NCI-H1417 treated with DMSO at 0.1 percent for 48 hours (cell line): ENCODE data around the gene MOCOS.

Experiments
- DNase-seq: peaks from one replicate; lab custom pipeline; 2025; lab: John Stamatoyannopoulos, UW

Gene MOCOS

DNA sequence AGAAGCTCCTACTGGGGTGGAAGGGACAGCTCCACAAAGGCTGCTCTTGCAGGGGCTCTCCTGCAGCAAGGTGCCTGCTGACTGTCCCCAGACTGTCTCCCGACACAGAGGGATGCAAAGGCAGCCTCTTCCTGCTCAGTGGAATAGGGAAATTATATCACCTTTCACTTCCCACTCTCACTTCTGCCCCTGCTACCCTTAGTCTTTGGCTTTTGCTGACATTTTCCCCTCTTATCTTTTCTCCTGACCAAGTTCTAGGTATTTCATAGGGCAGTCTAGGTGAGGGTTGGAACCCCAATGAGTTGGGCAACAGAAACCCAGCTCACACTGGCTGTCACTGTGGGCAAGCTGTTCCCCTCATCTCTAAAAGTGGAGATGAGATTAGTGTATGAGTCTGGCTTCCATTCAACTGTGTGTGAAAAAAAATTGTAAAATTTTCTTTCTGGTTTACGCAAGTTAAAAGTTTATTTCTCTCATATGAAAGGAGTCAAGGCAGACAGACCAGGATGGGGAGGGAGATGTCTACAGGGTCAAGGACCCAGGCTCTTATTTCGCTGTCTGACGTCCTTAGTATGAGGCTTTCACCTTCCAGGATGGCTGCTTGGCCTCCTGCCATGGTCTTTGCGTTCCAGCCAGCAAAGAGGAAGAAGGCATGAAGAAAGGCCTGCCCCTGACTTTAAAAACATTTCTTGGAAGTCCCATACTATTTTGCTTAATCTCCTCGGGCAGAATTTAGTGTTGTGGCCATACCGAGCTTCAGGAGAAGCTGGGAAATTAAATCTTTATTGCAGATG lies 7.5 kb upstream of the MOCOS start:
- no peak for DNase-seq

- DNase-seq: no peak
Observed at GRCh38 chr18:36181441-36181840, 5.9 kb upstream of the MOCOS start.

DNA sequence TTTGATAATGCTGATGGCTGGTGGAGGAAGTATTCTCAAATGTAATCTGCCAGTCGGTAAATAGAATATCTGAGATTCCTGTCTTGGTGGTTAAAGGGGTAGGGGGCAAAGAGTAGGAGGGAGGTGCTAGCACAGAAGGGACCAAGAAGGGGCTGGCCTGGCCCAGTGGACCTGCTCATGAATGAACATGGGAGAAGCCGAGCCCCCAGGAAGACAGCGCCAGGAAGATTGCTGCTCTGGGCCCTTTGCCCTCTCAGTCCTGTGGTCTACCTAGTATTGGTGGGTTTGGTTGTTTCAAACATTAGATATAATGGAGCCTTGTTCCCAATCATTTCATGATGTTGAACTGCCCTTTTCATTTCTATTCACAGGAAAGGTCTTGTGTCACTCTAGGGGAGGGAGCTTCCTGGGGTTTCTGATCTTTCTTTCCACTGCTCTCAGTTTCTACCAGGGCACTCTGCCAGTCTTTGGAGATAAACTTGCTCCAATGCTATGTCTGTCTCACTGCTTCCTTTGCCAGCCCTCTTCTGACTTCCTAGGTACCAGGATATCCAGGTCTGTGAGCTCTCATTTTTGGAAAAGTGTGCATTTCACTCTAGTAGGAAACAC lies 5.3 kb upstream of the MOCOS start:
- no peak for DNase-seq

- DNase-seq: no peak
Observed at GRCh38 chr18:36183033-36183432, 4.3 kb upstream of the MOCOS start.

DNA sequence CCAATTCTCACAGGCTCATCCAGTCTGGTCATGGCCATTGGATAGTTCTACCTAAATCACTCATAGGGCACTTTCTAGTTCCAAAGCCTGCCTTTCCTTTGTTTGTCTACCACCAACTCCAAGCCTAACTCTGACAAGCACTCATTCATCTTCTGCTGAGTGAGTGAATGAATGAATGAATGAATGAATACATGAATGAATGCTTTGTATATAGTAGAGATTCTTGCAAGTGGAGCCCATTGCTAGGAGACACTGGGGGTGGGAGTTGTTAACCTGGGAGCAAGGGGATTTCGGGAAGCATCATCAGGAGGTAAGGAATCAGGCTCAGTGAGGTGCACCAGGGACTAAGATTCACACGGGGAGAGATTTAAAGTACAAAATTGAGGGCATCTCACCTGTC lies 3.3 kb upstream of the MOCOS start:
- DNase-seq: no peak

DNA sequence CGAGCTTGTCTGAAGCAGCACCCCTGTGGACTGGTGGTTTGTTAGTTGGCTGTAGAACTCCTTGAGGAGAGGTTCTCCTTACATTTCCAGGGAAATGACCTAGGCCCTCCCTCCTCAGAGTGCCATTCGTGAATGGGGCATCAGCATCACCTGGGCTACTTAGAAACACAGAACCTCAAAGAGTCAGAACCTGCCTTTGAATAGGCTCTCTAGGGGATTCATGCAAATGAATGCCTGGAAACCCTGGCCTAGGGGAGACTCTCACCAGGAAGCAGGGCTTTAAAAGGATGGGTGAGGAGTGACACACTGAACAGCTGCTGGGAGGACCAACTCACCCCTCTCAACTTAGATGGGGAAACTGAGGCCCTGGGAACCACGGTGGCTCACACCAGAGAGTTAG lies 2.1 kb upstream of the MOCOS start:
- DNase-seq: no peak

DNA sequence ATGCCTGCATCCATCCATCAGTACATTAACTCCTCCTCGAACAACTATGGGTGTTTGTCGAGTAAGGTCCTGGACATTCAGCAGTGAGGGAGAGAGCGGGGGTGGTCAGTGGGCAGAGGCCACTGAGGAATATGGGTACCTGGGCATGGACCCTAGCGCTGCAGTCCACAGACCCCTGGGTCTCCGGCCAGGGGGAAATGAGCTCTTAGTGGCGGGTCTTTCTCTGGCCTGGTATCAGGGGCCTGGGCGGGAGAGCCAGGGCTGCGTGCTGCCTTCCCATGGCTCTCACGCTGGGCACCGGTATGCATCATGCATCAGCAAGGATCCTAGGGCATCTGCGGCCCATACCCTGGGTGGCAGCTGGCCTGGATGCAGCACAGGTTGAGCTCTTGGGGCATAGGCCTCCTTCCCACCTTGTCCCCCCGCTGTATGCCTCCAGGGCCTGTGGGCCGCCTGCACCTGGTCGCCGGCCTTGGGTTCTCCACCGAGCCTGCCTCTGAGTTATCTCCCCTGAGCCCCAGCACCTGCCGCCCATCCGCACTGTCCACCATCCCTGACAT lies 1.3 kb upstream of the MOCOS start:
- no peak for DNase-seq

DNA sequence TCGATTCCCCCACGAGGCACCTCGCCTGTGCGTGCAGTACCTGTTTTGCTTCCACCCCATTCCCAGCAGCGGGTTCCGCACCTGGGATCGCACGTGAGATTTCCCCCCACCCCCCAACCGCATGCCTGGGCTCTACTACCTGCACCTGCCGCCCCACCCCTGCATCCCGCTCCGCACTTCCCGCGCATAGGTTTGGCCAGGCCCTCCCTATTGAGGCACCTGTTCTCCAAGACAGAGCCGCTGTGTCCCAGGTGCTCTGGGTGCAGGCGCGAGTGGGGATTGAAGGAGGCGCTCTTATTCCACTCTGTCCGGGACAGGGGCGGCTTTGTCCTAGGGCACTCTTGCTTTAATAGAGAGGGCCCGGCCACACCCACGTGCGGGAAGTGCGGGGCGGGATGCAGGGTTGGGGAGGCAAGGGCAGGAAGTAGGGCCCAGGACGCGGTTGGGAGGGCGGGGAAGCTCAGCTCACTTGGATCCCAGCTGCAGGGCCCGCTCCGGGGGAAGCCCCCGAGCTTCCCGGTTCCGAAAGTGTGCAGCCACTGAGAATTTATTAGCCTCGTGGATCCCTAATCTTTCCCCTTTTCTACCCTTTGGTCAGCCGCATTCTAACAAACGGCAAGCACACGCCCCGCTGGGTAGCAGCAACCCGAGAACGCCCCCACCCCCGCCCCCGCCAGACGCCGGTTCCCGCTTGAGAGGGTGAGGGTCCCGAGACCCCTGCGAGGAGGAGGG lies 670 bp upstream of the MOCOS start:
- DNase-seq: no peak

GRCh38 chr18:36187826-36188721 lies 777 bp downstream of the MOCOS start:
- no peak for DNase-seq

GRCh38 chr18:36188916-36189315 lies 1.6 kb downstream of the MOCOS start:
- no peak for DNase-seq

DNA sequence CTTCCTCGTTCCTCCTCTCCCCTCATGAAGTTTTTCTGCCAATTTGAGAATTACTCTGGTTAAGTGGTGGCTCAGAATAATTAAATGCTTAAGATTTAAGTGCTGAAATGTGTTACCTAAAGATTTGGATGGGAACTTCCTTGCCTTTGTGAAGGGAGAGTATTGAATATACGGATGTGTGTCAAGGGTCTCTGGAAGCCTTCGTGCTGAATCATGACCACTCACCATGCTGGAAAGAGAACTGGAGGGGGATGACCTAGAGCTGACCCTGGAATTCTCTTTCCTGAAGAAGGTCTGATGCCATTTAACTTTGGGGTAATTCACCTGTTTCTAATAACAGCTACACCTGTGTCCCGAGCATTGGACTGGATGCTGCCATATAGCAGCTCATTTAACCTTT lies 2.2 kb downstream of the MOCOS start:
- no peak for DNase-seq

GRCh38 chr18:36191286-36191685 lies 4.0 kb downstream of the MOCOS start:
- no peak for DNase-seq

- no peak for DNase-seq
Observed at GRCh38 chr18:36191711-36192110, 4.4 kb downstream of the MOCOS start.

DNA sequence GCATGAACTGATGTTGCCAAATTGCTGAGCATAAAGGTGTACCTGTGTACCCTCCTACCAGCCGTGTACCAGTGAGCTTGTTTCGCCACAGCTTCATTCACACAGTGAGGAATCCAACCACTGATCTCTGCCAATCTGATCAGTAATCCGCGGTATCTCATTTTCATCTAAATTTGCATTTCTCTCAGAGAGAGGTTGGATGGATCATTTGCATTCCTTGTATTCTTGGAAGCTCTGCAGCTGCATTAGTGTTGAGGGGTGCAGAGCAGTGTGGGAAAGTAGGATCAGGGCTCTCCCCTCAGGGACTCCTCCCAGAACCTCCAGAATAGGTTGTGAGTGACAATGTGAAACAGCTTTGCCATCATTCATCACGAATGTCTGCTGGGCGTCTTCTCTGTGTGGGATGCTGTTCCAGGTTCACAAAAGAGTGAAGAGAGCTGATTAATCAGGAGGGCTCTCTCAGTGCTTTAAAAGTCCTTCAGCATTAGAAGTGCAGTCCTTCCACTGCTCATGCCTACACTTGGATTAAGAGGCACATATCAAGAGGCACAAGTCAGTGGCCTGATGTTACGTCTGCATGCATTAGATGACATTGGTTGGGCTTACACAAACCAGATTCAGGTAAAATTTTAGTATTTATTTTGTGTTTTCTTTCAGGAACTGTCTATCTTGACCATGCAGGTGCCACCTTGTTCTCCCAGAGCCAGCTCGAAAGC lies 7.5 kb downstream of the MOCOS start:
- no peak for DNase-seq

DNA sequence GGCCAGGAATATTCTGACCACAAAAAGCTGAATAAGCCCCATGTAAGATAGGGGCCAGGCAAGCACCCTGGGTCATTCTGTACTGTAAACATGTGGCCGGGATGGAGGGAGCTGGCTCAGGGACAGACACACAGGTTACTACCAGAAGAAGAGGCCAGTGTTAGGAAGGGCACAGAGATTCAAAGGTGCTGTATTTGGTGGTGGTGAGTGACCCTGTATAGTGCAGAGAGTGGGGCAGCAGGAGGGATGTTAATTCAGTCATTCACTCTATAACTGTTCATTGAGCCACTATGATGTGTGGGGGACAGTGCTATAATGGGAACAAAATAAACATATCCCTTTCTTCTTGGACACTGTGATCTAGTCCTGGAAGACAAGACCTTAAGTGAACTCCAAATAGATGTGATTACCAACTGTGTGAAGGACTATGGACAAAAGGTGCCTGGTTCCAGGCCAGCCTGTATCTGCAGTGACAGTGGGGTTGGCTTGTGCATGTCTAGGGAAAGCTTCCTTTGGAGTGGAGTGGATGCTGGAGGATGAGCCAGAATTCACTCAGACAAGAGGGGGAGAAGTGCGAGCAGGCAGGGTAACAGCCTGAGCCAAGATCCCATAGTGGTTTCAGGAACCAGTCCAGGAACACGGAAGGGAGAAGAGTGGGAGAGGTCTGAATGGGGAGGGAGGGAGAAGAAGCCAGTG lies 8.3 kb downstream of the MOCOS start:
- DNase-seq: no peak

DNA sequence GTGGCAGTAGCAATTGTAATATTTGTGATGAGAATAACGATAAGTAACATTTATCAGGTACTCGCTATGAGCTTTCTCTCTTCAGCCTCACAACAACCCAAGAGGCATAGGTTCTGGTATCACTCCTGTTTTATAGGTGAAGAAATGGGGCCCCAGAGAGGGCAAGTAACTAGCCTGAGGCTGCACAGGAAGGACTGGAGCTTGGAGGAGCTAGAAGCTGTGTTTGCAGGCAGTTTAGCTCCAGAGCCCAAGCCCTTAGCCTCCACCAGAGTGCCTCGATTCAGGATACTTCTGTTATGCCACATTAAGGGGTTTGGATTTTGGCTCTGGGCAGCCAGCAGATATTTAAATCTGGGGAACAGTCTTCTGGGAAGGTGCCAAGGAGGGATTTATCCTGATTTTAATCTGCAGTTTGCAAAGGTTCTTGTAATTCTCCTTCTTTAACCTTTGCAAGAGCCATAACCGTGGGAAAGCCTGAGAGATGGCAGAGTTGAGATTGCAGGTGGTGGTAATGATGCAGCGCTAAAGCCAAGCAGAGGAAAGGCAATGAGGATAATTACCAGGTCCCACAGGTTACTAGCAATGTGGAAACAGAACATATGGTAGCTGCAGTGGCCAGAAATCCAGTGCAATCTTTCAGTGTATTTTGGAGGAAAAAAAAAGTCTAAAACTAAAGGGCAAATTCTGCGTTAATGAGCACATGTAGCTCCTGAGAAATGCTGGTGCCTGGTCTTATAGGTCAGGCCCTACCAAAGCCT lies 9.1 kb downstream of the MOCOS start:
- no peak for DNase-seq

DNA sequence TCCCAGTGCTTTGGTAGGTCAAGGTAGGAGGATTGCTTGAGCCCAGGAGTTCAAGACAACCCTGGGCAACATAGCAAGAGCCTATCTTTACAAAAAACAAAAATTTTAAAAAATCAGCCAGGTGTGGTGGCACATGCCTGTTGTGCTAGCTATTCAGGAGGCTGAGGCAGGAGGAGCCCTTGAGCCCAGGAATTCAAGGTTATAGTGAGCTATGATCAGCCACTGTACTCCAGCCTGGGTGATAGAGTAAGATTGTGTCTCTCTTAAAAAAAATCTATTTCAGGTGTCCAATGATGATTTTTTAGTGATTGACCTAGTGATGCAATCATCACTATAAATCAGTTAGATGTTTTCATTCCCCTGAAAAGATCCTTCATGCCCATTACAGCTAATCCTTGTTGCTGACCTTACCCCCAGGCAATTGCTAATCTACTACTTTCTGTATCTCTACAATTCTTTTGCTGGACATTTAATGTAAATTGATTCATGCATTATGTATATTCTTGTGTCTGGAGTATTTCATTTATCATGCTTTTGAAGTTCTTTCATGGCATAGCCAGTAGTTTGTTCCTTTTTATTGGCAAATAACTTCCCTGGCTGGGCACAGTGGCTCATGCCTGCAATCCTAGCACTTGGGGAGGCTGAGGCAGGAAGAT lies 10.3 kb downstream of the MOCOS start:
- DNase-seq: no peak

- no peak for DNase-seq
Observed at GRCh38 chr18:36199691-36200295, 12.5 kb downstream of the MOCOS start.

- no peak for DNase-seq
Observed at GRCh38 chr18:36200354-36200771, 13.1 kb downstream of the MOCOS start.
